Uterus (tissue), 2 donors: ENCODE results near the gene AZU1.

ENCODE experiments used
- POLR2A ChIP-seq, 2 donors: fragments of 450-650 bp; IDR thresholded peaks; one replicate each; pipeline ENCODE4 v1.6.1; 2016; ENCODE audit warnings: antibody characterized with exemption in 2 of 2, mild to moderate bottlenecking in 1 of 2, moderate library complexity in 1 of 2
- TF ChIP-seq, protein P1 (sequence below), 4 experiments: fragments of 200-600 bp in 2 of 4; fragments of 450-650 bp in 2 of 4; sonication (generic) in 2 of 4; IDR thresholded peaks; one replicate each; pipeline ENCODE4 v1.5.1; 2016 to 2019; ENCODE audit warnings: antibody characterized with exemption in 4 of 4, mild to moderate bottlenecking in 2 of 4, moderate library complexity in 1 of 4

DNA sequence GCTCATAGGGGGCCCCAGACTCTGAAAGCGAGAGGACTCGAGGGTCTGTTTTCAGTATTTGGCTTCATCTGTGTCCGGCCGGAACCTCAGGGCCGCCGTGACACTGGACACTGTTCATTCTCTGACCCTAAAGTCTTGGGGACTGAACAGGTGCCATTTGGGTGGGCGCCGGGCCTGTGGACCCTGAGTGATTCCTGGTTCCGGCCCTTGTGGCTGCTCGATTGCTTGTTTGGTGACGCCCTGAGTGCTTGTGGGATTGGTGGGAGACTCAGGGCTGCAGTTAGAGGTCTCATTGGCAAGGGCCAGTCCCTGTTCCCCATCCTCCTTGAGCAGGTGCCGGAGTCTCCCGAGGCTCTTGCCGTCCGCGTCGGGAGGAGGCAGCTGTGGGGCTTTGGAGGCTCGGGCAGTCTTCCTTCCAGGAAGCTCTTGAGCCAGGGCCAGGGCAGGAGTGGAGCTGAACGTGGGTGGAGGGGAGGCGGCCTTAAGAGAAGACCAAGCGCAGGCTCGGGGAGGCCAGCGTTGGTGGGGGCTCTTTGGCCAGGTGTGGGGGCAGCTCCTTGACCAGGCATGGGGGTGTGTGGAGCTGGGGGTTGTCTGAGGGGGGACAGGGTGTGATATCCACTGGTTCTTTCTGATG lies 25.7 kb upstream of the AZU1 start:
- TF ChIP-seq, protein P1, sequence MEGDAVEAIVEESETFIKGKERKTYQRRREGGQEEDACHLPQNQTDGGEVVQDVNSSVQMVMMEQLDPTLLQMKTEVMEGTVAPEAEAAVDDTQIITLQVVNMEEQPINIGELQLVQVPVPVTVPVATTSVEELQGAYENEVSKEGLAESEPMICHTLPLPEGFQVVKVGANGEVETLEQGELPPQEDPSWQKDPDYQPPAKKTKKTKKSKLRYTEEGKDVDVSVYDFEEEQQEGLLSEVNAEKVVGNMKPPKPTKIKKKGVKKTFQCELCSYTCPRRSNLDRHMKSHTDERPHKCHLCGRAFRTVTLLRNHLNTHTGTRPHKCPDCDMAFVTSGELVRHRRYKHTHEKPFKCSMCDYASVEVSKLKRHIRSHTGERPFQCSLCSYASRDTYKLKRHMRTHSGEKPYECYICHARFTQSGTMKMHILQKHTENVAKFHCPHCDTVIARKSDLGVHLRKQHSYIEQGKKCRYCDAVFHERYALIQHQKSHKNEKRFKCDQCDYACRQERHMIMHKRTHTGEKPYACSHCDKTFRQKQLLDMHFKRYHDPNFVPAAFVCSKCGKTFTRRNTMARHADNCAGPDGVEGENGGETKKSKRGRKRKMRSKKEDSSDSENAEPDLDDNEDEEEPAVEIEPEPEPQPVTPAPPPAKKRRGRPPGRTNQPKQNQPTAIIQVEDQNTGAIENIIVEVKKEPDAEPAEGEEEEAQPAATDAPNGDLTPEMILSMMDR (IDR thresholded peaks at IDR 0.05) = no peak
- TF ChIP-seq POLR2A (IDR thresholded peaks at IDR 0.05) = no peak
